Loucy (cell line): Measurements from ENCODE around the gene APOA4.

Experiments used
- H2AFZ ChIP-seq: fragments of 200-600 bp; sonication (generic); 2 replicates; pipeline ENCODE4 v1.6.0; 2016; ENCODE audit warnings: antibody characterized with exemption, mild to moderate bottlenecking, low read length, moderate library complexity
- H3F3A ChIP-seq: fragments of 200-600 bp; 2 replicates; pipeline ENCODE4 v1.6.0; 2016; ENCODE audit warnings: antibody characterized with exemption, low read depth, mild to moderate bottlenecking
- H3K27me3 ChIP-seq: fragments of 200-600 bp; sonication (generic); 2 replicates; pipeline ENCODE4 v1.6.1; 2014; ENCODE audit warnings: low read length, mild to moderate bottlenecking; ENCODE audit not compliant: insufficient read depth, poor library complexity, severe bottlenecking
- H3K36me3 ChIP-seq: fragments of 200-600 bp; sonication (generic); 2 replicates; pipeline ENCODE4 v1.6.1; 2016; ENCODE audit warnings: low read length; ENCODE audit not compliant: insufficient read depth
- H3K4me1 ChIP-seq: fragments of 200-600 bp; sonication (generic); 2 replicates; pipeline ENCODE4 v1.5.1; 2014; ENCODE audit warnings: low read length, mild to moderate bottlenecking; ENCODE audit not compliant: insufficient read depth, poor library complexity, severe bottlenecking
- H3K4me2 ChIP-seq: fragments of 200-600 bp; sonication (generic); 2 replicates; pipeline ENCODE4 v1.6.0; 2014; ENCODE audit warnings: antibody characterized with exemption, low read length, low read depth, mild to moderate bottlenecking; ENCODE audit not compliant: poor library complexity, severe bottlenecking
- H3K4me3 ChIP-seq: fragments of 200-600 bp; sonication (generic); 2 replicates; pipeline ENCODE4 v1.5.1; 2014; ENCODE audit warnings: low read length, mild to moderate bottlenecking, mixed read lengths; ENCODE audit not compliant: poor library complexity, severe bottlenecking
- H3K79me2 ChIP-seq: fragments of 200-600 bp; sonication (generic); 2 replicates; pipeline ENCODE4 v1.6.1; 2014; ENCODE audit warnings: low read length; ENCODE audit not compliant: insufficient read depth
- H3K9ac ChIP-seq: fragments of 200-600 bp; sonication (generic); 2 replicates; pipeline ENCODE4 v1.6.0; 2014; ENCODE audit warnings: mild to moderate bottlenecking, low read depth, low read length, moderate library complexity; ENCODE audit not compliant: poor library complexity, severe bottlenecking
- H3K9me2 ChIP-seq: fragments of 200-600 bp; sonication (generic); replicated peaks from 2 replicates; pipeline ENCODE4 v1.6.1; 2016; ENCODE audit warnings: low read depth, low read length, mixed read lengths
- H3K9me3 ChIP-seq: fragments of 200-600 bp; sonication (generic); 2 replicates; pipeline ENCODE4 v1.6.1; 2014; ENCODE audit warnings: mild to moderate bottlenecking, antibody characterized with exemption, low read length, low read depth; ENCODE audit not compliant: insufficient read depth
- H4K20me1 ChIP-seq: fragments of 200-600 bp; sonication (generic); 2 replicates; pipeline ENCODE4 v1.6.0; 2014; ENCODE audit warnings: antibody characterized with exemption, low read length, mild to moderate bottlenecking; ENCODE audit not compliant: insufficient read depth, poor library complexity, severe bottlenecking
- CTCF ChIP-seq: fragments of 200-600 bp; sonication (generic); conservative IDR thresholded peaks from 2 replicates; pipeline ENCODE4 v1.5.1; 2014; ENCODE audit warnings: mild to moderate bottlenecking, antibody characterized with exemption, low read length
- EZH2phosphoT487 ChIP-seq: fragments of 200-600 bp; IDR thresholded peaks from 2 replicates; pipeline ENCODE4 v1.6.1; 2018; ENCODE audit warnings: antibody characterized with exemption, mild to moderate bottlenecking, moderate library complexity, borderline replicate concordance

The APOA4 gene

DNA sequence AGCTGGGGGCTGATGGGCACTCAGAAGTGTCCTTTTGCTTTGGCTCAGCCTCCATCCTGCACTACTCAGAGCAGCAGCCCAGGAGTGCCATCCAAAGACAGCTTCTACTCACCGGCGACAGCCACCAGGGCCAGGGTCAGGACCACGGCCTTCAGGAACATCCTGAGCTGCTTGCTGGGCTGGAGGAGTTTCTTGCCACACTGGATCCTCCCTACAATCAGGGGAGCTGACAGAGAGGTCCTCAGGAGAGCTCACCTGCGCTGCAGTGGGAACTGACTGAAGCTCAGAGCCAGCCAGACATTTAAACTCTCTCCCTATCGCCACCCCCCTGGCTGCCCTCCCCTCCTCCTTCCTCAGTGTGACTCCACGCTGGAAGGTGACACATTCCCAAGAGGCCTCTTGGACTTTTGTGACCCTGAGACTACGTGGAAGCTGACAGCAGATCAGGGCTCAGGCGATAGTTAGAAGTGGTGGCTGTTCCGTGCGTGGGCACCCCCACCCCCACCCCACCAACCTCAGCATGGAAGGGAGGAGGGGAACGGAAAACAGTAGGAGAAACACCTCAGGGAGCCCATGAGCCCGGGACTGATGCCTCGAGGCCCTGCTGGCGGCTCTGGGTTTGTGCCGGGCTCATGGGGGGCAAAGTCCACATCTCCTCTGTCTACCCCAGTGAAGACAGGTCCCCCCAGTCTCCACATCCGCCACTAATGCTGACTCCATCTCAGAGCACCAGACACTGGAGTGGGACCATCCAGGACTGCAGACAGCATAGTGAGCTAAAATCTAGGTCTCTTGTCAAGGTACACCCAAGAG lies at the start of gene APOA4:
APOA4 (minus strand) TSS at position 274 of the 813 bp plus-strand sequence; CDS start at position 161, 113 bp downstream.
- H4K20me1 ChIP-seq, result no peaks in the 10 kb centered on the region

DNA sequence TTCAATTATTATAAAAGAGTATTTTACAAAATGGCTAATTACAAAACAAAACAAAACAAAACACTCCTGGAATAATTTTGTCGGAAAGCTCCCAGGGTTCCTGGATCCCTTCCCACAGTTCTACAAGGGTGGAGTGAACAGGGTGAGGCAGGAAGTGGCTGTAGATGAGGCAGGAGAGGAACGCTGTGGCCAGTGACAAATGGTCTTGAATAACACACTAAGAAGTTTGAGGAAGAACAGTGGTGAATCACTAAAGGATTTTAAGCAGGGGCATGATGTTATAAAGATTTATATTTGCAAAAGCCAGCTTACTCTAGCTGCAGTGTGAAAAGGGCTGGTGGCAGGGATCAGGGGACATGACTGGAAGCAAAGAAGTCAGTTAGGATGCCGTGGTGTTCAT lies 48.1 kb upstream of the APOA4 start:
- Histone ChIP-seq H3K4me3 (no peak overlapping the region), H3K79me2 (no peaks in the 10 kb centered on the region), H4K20me1 (no peaks in the 10 kb centered on the region), H3K9me2 (no peaks in the 10 kb centered on the region), H3K4me1 (peaks cover 57% of the 10 kb centered on the region), H3K9me3 (no peaks in the 10 kb centered on the region), H3F3A (peaks cover 17% of the 10 kb centered on the region), H3K4me2 (peak overlapping the region; percentile 73), H2AFZ (no peak overlapping the region), H3K9ac (peak overlapping the region; percentile 68), H3K27me3 (no peaks in the 10 kb centered on the region), H3K36me3 (peaks cover 54% of the 10 kb centered on the region)
- no peak for TF ChIP-seq CTCF
- no peak for TF ChIP-seq EZH2phosphoT487

More for the DNA sequence above, at the start of gene APOA4:
- no peaks in the 10 kb centered on the region for H3F3A ChIP-seq
- no peak within 1 kb of the TSS for H3K9ac ChIP-seq
- H3K4me1 ChIP-seq, result no peaks in the 10 kb centered on the region
- H3K9me2 ChIP-seq, result no peaks in the 10 kb centered on the region
- no peak within 1 kb of the TSS for H2AFZ ChIP-seq
- no peaks in the 10 kb centered on the region for H3K27me3 ChIP-seq
- no peaks in the 10 kb centered on the region for H3K36me3 ChIP-seq
- no peaks in the 10 kb centered on the region for H3K79me2 ChIP-seq
- H3K4me3 ChIP-seq, result no peak within 1 kb of the TSS
- H3K4me2 ChIP-seq, result no peak within 1 kb of the TSS
- TF ChIP-seq EZH2phosphoT487 (no peak), CTCF (no peak)
- no peaks in the 10 kb centered on the region for H3K9me3 ChIP-seq

- H3K4me1 ChIP-seq, result peaks cover 49% of the 10 kb centered on the region
- peaks cover 58% of the 10 kb centered on the region for H3K36me3 ChIP-seq
- no peak overlapping the region for H2AFZ ChIP-seq
- no peaks in the 10 kb centered on the region for H3K79me2 ChIP-seq
- no peak for TF ChIP-seq CTCF
- no peak for TF ChIP-seq EZH2phosphoT487
- H3K9ac ChIP-seq, result peak overlapping the region; percentile 70
- no peaks in the 10 kb centered on the region for H3K9me3 ChIP-seq
- no peaks in the 10 kb centered on the region for H3K27me3 ChIP-seq
- H3K4me3 ChIP-seq, result peak overlapping the region; percentile 52
- peak overlapping the region; percentile 73 for H3K4me2 ChIP-seq
- peaks cover 17% of the 10 kb centered on the region for H3F3A ChIP-seq
- H4K20me1 ChIP-seq, result no peaks in the 10 kb centered on the region
- H3K9me2 ChIP-seq, result no peaks in the 10 kb centered on the region
Measured at GRCh38 chr11:116870054-116870453, 47.0 kb upstream of the APOA4 start.
